ENCODE data around the gene NRDE2.

DNA sequence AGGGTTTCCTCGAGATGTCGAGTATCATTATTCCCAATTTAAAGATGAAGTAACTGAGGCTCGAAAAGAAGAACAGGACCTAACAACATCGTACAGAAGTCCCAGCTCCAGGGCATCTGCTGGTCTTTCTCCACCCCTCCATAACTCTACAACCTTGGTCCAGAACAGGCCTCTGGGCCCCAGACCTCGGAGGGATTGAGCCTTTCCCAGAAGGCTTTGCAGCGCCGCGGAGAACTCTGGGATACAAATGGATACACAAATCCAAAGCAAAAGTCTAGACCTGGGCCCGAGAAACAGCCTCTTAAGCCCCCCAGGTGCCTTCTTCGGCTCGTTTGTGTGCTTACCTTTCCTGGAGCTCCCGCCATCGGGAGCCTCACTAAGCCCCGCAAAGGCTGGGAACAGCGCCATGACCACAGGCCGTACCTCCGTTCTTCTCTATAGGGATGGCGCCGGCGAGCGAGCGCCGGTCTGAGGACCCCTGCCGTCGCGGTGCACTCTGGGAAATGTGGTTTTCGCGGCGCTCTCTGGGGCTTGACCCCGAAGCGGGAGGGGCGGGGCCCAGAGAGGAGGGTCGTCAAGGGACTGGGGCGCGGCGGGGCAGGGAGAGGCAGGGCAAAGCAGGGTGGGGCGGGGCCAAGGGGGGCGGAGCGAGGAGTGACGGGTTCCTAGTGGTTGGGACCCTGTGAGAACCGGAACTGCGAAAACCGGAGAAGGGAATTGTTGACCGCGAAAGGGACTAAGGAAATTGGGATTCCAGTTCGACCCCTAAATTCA lies at the start of gene NRDE2:
- TF ChIP-seq, protein P1, sequence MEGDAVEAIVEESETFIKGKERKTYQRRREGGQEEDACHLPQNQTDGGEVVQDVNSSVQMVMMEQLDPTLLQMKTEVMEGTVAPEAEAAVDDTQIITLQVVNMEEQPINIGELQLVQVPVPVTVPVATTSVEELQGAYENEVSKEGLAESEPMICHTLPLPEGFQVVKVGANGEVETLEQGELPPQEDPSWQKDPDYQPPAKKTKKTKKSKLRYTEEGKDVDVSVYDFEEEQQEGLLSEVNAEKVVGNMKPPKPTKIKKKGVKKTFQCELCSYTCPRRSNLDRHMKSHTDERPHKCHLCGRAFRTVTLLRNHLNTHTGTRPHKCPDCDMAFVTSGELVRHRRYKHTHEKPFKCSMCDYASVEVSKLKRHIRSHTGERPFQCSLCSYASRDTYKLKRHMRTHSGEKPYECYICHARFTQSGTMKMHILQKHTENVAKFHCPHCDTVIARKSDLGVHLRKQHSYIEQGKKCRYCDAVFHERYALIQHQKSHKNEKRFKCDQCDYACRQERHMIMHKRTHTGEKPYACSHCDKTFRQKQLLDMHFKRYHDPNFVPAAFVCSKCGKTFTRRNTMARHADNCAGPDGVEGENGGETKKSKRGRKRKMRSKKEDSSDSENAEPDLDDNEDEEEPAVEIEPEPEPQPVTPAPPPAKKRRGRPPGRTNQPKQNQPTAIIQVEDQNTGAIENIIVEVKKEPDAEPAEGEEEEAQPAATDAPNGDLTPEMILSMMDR (IDR thresholded peaks at IDR 0.05; ENCODE audit: low read depth, low read length, missing input control) = no peak
- TF ChIP-seq HNF4G (IDR thresholded peaks at IDR 0.05) (no peak), GABPA (IDR thresholded peaks at IDR 0.05 in 1 of 2, conservative IDR thresholded peaks at IDR 0.05 in 1 of 2) (peak; percentile 23 to 67), FOXA1 (IDR thresholded peaks at IDR 0.05) (no peak)
